Fibroblast of the aortic adventitia (primary cell): ENCODE results near the gene UNKL. TPM values are rescaled to one million over a fixed set of nuclear protein-coding genes. Genes with fewer than 3 reads are reported as not detected.
A peak's percentile ranks its signal among the peaks of the same experiment; 100 is the strongest.

Experiments
- DNase-seq: peaks from one replicate; pipeline ENCODE4 v3.0.0-alpha.2; 2010; ENCODE audit warnings: low read depth
- H3K4me3 ChIP-seq: 2 replicates; pipeline ENCODE4 v1.5.1; 2011; ENCODE audit warnings: low read depth, mild to moderate bottlenecking, control low read depth, low read length, moderate library complexity
- CTCF ChIP-seq: IDR thresholded peaks from 2 replicates; pipeline ENCODE4 v1.5.1; 2011; ENCODE audit warnings: mild to moderate bottlenecking, low read length, control low read depth, inconsistent platforms; ENCODE audit not compliant: insufficient read depth
- total RNA-seq: library from RNA; depleted of rRNA; stranded (reverse); fragments of >200 nt; gene quantifications from 2 replicates; pipeline ENCODE4 v1.2.3, GENCODE V29; 2012; ENCODE audit warnings: low replicate concordance

Gene UNKL
- total RNA-seq, 1 donor, result 11.5 TPM

GRCh38 chr16:1351582-1352362, 62.7 kb downstream of the UNKL start, which contains the start of the genes GNPTG and TSR3:
Gene GNPTG (plus strand): TSS chr16:1351931. CDS start chr16:1351966, 35 bp downstream.
Gene TSR3 (minus strand): TSS chr16:1351878. CDS start chr16:1351804, 74 bp downstream.
- peak within 1 kb of the TSS; percentile 95 for H3K4me3 ChIP-seq
- DNase-seq, result peak; percentile 81
- TF ChIP-seq CTCF, result no peak

- DNase-seq, result no peak
- no peak for TF ChIP-seq CTCF
- peak overlapping the region; percentile 95 for H3K4me3 ChIP-seq
Observed at GRCh38 chr16:1351215-1351581, 63.3 kb downstream of the UNKL start.

GRCh38 chr16:1350691-1351090, 63.8 kb downstream of the UNKL start:
- peak overlapping the region; percentile 95 for H3K4me3 ChIP-seq
- no peak for DNase-seq
- no peak for TF ChIP-seq CTCF

- TF ChIP-seq CTCF, result no peak
- DNase-seq, result no peak
- H3K4me3 ChIP-seq, result no peak overlapping the region
Observed at GRCh38 chr16:1349951-1350350, 64.6 kb downstream of the UNKL start.

- no peak overlapping the region for H3K4me3 ChIP-seq
- no peak for TF ChIP-seq CTCF
- no peak for DNase-seq
Observed at GRCh38 chr16:1349351-1349750, 65.2 kb downstream of the UNKL start.

- DNase-seq, result no peak
- no peak overlapping the region for H3K4me3 ChIP-seq
- no peak for TF ChIP-seq CTCF
Observed at GRCh38 chr16:1348926-1349325, 65.6 kb downstream of the UNKL start.
